Fibroblast of peridontal ligament (primary cell): ENCODE data around the gene DAPK2.
"Not testable (repeated sequence)": the region's sequence is repeated elsewhere in the genome, so short reads cannot be mapped to it uniquely, and the experiment has no call there.

Source experiments
- DNase-seq: peaks from one replicate; pipeline ENCODE4 v3.0.0-alpha.2; 2010; ENCODE audit errors: extremely low read depth

Gene DAPK2

DNA sequence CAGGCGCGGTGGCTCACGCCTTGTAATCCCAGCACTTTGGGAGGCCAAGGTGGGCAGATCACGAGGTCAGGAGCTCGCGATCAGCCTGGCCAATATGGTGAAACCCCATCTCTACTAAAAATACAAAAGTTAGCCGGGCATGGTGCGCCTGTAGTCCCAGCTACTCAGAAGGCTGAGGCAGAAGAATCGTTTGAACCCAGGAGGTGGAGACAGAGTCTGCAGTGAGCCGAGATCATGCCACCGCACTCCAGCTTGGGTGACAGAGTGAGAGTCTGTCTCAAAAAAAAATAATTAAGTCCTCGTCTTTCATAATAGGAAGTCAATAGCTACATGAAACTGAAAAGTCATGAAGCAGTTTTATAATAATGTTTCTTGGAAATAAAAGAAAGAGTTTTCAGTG, 7.4 kb upstream of the DAPK2 start:
- DNase-seq = not testable (repeated sequence)

DNA sequence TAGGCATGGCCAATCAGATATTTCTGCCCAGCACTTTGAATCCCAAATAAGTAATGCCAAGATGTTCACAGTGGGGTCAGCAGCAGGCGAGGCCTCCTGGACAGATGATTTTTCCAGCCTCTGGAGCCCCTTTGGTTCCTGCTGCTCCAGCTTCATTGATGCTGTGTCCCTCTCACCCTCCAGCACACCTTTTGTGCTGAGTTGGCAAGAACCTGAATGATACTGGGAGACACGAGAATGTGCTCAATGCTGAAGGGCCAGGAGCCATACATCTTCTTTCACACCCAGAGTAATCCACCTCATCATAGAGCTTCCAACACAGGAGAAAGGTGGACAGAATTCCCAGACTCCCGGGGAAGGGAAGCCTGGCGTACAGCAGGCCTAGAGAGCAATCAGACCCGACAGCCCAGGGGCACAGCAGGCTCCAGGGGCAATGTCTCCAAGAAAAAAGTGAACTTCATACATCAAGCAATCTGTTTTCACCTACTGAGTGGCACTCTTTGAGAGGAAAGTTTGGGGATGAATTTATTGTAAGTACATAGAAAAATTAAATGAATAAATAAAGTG, 6.7 kb upstream of the DAPK2 start:
- no peak for DNase-seq

DNA sequence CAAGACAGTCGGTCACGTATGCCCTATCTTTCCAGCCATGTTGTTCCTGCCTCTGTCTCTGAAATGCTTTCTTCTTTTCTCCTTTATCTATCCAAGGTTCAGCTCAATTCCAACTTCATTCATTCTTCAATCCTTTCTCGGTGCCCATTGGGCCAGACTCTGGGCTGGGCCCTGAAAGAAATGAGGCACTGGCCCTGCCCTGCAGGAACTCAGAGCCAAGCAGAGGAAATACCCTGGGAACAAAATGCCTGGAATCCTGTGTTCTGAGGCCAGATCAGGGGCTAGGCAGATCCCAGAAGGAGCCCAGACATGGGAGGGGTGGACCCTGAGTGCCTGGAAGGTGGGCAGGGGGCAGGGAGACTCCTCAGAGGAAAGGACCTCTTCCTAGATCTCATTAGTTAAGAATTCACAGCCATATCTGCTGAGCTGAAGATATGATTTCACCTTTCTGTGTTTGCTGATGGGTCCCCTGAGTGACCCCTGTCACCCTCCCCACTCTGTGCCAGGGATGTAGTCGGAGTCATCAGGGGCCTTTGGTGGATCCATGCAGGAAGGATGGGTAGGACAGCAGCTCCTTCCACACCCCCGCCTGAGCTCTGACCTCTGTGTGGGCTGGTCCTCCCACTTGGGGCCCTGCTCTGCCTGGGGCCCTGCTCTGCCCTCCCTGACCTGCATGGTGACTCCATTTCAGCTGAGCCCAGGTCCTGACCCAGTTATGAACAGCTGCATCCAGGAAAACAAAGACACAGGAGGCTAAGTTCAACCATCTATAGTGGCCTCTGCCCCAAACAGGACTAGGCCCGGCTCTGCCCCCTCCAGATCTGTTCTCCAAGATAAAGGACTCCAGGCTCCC, 5.3 kb upstream of the DAPK2 start:
- DNase-seq = peak; percentile 28

DNA sequence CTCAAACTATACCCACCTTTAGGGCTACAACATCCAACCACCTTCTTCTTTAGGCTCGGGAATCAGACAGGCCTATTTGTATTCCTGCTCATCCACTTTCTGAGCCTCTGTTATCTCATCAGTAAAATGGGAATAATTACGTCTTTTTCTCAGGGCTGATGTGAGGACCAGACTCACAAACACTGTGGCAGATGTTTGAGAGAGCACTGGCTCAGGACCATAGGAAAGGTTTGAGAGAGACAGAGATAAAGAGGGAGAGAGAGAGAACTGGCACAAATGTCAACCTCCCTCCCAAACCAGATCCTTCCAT, 4.8 kb upstream of the DAPK2 start:
- DNase-seq = no peak

DNA sequence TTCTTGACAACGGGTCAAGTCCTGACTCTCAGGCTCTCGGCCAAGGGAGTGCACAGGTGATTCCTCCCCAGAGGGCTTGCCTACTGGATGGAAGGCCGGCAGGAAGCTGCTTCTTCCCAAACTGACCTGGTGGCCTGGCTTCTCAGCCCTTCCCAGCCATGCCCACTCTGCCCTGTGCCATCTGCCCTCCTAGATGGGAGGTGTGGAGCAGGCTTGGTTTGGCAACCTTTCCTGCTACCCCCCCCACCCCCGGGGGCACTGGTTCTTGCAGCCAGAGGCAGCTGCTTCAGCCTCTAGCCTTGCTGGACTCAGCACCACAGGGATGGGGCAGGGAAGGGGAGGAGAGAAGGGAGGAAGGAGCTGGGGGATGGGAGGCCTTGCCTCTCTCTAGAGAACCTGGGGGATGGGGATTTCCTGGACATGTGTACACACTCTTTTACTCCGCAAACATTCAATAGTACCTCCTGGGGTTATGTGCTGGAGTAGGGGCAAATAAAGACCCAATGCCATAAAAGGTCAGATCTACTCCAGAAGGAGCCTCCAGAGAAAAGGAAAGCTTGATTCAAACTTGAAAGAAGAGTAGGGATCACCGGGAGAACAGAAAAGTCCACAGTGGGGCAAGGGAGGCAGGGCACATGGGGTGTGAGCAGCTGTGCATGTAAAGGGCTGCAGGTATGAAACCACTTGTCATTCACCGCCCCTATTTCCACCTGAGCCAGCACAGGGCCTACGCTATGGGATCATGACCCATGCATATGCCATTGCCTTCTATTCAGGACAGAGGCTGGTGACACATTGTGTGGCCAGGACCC, 4.2 kb upstream of the DAPK2 start:
- DNase-seq = no peak

DNA sequence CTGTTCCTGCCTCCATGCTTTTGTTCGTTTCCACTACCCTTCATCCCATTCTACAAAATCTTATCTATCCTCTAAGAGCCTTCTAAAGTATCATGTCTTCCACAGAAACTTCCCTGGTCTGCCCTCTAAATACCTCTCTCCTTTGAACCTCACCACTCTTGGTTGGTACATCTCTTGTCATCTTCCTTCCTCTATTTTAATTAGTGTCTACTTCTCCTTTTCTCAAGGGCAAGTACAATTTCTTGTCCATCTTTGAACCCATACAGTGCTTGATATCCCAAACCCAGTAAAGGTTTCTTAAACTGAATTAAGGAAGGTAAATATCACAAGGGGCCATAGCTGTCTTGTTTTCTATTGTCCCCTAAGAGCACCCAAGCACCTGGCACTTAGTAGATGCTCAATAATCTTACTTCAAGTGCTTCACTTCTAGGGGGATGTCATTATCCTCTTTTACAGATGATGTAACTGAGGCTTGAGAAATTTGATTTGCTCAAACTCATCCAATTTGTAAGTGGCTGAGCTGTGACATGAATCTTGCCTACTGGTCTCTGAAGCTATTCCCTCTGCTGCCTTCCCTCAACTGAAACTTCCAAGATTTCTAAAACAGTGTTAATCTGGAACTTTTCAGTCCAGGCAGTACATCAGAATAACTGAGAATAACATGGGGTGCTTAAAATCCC, 2.6 kb upstream of the DAPK2 start:
- DNase-seq = no peak

DNA sequence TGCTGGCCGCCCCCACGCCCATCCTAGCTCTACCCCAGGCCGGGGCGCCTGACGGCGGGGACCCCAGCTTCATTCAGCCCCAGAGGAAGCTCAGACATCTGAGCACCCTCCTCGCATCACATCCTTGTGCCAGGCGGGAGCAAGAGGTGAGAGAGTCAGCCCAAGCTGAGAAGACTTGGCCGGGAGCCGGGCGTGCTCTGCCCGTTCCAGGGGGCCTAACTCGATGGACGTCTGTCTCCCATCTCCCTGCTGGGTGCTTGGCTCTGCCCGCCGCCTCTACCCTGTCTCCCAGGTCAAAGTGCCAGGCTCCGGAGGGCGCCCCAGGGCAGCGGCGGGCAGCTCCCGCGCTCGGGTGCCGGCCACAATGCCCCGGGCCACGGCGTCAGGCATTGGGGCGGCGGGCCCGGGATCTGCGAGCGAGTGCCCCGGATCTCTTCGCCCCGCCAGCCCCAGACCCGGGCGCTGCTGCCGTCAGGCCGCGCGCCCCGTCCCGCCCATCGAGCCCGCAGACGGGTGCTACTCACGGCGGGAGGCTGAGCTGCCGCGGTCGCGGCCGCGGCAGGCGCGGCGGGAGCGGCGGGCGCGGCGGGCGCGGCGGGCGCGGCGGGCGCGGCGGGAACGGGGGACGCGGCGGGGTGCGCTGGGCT, 388 bp downstream of the DAPK2 start:
- DNase-seq = no peak

DNA sequence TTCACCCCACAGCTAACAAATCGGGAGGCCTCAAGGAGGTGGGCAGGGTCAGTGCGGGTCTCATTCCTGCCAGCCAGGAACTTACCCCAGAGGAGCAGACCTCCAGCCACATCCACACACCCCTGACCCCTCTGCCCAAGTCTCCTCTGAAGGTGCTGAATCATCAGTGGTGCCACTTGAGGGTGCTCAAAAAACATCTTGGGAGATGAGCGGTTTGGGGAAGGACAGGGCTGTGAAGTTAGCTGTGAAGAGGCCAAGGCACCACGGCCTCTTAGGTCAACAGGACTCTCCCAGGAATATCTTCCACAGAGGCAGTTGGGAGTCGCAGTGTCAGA, 1.2 kb downstream of the DAPK2 start:
- DNase-seq = no peak

DNA sequence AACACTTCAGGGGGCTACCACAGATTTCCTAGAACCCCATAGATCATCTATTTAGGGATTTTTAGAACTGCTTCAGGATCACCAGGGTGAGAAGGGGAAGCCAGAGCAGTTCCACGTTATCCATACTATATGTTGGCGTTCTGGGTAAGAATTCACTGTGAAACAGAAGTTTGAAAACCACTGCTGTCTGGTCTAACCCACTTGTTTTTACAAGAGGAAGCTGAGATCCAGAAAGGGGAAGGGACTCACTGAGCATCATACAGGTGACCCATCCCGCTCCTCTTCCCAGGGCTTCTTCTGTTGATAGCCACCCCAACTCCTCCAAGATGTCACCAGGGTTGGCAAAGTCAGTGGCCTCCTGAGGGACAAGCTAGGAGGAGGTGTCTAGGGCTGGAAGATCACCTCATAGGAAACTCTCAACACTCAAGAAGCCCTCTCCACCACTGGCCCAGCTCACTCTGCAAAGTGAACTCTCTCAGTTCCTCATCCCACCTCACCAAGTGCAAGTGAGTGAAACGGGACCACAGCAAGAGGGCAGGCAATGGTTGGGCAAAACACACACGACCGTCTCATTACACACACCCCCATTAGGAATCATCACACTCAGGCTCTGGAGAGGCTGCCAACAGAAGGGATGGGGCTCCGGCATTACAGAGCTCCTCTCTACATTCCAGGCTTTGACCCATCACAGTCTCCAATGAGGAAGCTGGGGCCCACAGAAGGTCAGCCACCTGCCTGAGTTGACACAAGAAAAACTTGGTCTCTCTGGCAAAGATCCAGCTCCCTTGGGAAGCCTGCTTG, 1.8 kb downstream of the DAPK2 start:
- DNase-seq = no peak

DNA sequence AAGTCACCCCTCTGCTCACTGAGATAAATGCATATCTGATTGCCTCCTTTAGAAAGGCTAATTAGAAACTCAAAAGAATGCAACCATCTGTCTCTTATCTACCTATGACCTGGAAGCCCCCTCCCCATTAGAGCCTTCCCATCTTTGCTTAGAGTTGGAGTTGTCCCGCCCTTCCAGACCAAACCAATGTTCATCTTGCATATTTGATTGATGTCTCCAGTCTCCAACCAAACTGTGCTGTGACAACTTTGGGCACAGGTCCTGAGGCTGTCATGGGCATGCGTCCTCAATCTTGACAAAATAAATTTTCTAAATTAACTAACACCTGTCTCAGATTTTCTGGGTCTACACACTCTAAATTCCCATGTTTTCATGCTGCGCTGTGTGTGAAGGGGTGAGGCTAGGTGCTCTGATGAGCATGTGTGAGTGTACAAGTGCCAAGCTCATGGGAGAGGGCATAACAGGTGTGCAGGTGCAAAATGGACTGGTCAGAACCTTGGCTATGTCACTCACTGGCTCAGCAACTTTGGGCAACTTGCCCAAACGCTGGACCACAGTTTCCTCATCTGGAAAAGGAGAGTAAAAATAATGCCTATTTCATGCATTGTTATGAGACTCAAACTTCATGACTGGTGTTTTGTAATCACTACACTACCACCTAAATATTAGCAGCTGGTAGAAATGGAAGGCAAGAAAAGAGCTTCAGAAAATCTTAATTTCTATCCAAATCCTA, 7.2 kb downstream of the DAPK2 start:
- DNase-seq = no peak

DNA sequence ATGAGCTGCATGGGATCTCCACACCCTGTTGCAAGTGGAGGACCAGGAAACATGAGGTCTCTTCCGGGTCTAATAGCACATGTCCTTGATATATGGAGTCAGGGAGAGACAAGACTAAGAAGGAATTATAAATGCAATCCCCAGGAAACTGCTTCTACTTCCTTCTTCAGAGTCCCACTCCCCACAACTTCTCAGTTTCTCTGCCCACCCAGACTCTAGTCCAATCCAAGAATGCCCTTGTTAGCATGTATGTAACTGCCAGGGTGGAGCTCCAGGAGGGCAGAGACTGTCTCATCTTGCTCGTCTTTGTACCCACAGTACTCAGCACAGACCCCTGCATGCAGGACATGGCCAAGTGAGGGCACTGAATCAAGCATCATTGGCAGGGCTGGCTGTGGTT, 8.3 kb downstream of the DAPK2 start:
- DNase-seq = no peak

DNA sequence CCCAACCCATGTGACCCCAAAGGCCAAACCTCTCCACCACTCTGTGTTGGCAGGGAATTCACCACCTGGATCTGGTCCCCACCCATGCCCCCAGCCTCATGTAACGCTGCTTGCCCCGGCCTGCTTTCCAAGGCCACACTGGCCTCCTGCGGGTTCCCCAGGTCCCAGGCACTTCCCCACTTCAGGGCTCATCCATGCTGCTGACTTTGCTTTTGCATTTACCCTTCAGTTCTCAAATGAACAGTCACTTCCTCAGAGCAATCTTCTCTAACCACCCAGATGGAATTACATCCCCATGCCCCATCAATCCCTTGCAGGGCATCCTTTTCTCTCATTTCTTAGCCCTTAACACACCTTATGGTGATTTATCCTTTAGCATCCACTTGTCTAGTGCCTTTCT, 9.2 kb downstream of the DAPK2 start:
- no peak for DNase-seq

DNA sequence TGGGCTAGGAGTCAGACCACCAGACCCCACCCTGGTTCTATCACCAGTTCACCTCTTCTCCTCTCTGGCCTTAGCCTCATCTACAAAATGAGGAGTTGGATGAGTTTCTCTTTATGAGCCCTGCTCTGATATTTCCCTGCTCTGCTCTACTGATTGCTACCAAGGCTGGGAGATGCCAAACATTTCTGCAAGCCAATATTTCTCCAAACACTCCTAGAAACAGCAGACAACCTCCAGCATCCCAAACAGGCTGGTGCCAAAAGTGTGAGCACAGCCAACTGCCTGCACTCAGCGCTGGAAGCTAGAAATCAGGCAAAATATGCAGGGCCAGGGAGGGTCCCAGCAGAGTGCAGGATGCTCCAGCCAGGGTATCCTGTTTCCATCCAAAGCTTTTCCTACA, 10.8 kb downstream of the DAPK2 start:
- DNase-seq = no peak

DNA sequence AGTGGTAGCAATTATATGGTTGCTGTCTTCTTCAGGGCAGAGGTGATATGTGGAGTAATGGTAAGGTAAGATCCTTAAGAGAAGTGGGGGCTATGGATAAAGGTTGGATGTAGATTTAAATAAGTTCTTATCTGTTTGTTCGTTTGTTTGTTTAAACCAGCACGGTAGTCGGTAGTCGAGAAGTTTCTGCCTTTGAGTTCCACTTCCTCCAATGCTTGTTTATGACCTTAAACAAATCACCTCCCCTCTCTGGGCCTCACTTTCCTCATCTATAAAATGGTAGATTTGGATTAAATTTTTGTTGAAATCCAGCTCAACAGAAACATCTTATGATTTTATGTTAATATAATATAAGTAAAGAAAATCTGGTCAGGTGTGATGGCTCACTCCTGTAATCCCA, 11.8 kb downstream of the DAPK2 start:
- DNase-seq = no peak

DNA sequence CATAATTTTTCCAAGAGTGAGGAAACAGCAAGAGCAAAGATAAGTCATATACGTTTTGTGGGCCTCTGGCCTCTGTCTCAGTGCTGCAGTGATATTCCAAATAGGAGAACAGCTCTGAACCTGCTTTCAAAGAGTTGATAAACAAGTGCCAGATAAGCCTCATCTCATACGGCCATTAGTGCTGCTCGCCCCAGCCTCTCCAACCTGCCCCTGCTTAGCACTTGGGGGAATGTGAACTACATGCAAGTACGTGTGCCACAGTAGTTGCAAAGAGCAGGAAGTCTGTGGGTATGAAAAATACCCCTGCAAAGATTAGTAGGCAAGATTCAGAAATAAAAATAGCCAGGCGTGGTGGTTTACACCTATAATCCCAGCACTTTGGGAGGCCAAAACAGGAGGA, 14.0 kb downstream of the DAPK2 start:
- DNase-seq = no peak

DNA sequence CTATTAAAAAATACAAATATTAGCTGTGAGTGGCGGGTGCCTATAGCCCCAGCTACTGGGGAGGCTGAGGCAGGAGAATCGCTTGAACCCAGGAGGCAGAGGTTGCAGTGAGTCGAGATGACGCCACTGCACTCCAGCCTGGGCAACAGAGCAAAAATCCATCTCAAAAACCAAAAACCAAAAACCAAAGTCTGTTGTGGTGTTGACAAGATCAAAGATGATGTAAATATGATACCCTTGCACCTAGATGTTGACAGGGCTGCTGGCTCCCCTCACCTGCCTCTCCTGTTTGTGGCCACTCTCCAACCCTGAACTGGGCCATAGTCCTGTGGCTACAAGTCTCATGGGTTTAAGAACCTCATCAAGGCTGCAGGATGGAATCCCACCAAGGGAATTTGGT, 16.2 kb downstream of the DAPK2 start:
- no peak for DNase-seq

DNA sequence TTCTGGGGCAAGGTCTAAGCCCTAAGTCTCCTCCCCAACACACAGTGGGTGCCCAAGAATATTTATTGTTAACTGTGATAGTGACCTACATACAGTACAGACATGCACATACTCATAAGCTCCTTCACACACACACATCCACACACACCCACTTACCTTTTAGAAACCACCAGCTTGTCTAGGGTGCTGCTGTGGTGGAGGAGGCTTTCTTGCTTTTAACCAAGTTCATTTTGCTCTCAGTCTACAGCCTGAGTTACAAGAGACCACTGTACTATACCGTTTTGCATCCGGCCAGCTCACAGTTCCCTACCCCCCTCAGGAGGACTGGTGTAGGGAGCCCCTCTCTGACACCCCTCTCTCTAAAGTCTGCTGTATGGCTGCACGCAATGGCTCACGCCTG, 16.7 kb downstream of the DAPK2 start:
- no peak for DNase-seq

DNA sequence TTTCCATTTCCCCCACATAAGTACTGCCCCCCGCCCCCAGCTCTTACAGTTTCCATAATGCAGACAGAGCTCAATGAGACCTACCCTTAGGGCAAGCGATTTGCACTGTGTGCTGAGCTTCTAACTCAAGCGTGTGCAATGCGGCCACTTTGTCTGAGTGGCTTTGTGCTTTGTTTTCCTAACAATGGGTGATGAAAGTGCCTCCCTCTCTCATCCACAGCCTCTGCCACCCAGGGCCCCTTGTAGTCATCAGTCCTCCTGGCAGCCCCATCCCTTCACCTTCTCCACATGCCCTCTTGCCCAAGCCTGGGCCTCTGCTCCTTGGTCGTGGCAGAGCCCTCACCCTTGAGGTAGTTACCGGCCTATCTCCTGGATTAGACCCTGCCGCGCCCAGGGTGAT, 17.2 kb downstream of the DAPK2 start:
- DNase-seq = no peak

DNA sequence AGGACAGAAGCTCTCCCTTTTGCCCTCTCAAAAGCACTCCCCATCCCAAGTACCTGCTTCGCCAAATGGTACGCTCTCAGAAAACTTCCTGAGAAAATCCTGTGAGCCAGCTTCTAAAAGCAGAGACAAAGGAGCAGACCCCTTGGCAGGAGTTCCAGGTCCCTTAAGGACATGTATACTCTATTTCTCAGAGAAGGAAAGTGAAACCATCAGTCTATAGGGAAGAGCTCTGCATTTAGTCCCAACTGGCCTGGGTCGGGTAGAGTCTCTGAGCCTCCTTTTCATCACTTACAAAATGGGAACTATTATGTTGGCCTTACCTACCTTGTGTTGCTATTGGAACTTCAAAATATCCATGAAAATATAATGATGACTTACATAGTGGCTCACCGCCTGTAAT, 19.7 kb downstream of the DAPK2 start:
- DNase-seq = no peak

DNA sequence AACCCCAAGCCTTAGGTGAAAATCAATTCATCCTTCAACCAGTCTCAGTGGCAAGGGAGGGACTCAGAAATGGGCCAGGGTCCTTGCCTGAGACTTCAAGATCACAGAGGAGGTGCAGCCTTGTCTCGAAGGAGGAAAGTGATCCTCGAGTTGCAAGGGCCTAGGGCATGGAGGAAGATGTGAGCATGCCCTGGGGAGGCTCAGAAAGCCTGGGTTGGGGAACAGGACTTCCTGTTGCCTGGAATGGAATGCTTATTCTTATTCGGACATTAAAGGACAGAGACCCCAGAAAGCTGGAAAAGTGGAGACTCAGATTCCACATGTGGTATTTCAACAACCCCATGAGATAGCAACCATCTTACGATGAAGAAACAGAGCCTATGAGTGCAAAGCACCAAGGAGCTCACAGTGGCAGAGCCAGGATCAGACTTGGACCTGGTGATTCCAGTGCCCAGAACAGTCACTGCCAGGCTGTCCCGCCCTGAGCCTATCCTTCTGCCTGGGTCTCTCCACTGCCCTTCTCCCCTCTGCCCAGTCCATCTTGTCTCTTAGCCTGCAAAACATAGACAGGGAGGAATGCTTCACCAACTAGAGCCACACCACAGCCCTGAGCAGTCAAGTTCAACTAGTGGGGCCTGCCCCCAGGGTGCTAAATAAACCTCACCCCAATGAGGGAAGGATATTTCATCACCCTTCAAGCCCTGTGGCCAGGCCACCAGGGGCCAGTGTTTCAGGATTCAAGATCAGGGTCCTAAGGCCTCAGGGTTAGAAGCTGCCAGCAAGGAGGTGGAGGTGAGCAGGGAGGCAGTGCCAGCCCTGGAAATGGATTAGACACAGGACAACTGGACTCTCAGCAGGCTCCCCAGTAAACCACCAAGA, 21.9 kb downstream of the DAPK2 start:
- DNase-seq = no peak
